GM23338 (cell line): ENCODE data around the gene CDC14A. TPM values are rescaled to one million over a fixed set of nuclear protein-coding genes. Genes with fewer than 3 reads are reported as not detected.

Source experiments
- ATAC-seq: fragments of 200-7000 bp; cut with Tn5 transposase; 3 replicates; pipeline ENCODE4 v1.9.1; 2020
- DNase-seq: peaks from one replicate; pipeline ENCODE4 v3.0.0-alpha.2; 2015; ENCODE audit warnings: low spot score
- H2AFZ ChIP-seq: fragments of 200-600 bp; sonication (generic); 2 replicates; pipeline ENCODE4 v1.8.0; 2016; ENCODE audit warnings: antibody characterized with exemption, mild to moderate bottlenecking, moderate library complexity
- H3F3A ChIP-seq: fragments of 200-600 bp; sonication (generic); replicated peaks from 2 replicates; pipeline ENCODE4 v1.8.0; 2017; ENCODE audit warnings: antibody characterized with exemption, mixed run types, low read depth
- H3K27ac ChIP-seq: fragments of 200-600 bp; sonication (generic); 2 replicates; pipeline ENCODE4 v1.6.1; 2016; ENCODE audit warnings: low read depth
- H3K27me3 ChIP-seq: fragments of 200-600 bp; sonication (generic); 2 replicates; pipeline ENCODE4 v1.8.0; 2016; ENCODE audit warnings: mild to moderate bottlenecking, mixed run types, moderate library complexity; ENCODE audit not compliant: insufficient read depth
- H3K36me3 ChIP-seq: fragments of 200-600 bp; sonication (generic); 2 replicates; pipeline ENCODE4 v1.8.0; 2016; ENCODE audit warnings: mild to moderate bottlenecking; ENCODE audit not compliant: insufficient read depth
- H3K4me1 ChIP-seq: fragments of 200-600 bp; sonication (generic); 2 replicates; pipeline ENCODE4 v1.8.0; 2016; ENCODE audit warnings: mild to moderate bottlenecking, moderate library complexity; ENCODE audit not compliant: insufficient read depth
- H3K4me2 ChIP-seq: fragments of 200-600 bp; sonication (generic); 2 replicates; pipeline ENCODE4 v1.7.1; 2017; ENCODE audit warnings: mixed run types
- H3K4me3 ChIP-seq: fragments of 200-600 bp; sonication (generic); 2 replicates; pipeline ENCODE4 v1.6.1; 2016; ENCODE audit warnings: mixed run types
- H3K79me2 ChIP-seq: fragments of 200-600 bp; sonication (generic); replicated peaks from 2 replicates; pipeline ENCODE4 v1.8.0; 2017; ENCODE audit warnings: mild to moderate bottlenecking; ENCODE audit not compliant: insufficient read depth
- H3K9me2 ChIP-seq: fragments of 200-600 bp; sonication (generic); 2 replicates; pipeline ENCODE4 v1.8.0; 2017; ENCODE audit not compliant: insufficient read depth
- H4K20me1 ChIP-seq: fragments of 200-600 bp; sonication (generic); replicated peaks from 2 replicates; pipeline ENCODE4 v1.8.0; 2017; ENCODE audit warnings: mild to moderate bottlenecking; ENCODE audit not compliant: insufficient read depth
- H3K27ac Mint-ChIP-seq: 2 replicates; pipeline ENCODE4 v1.8.0; 2020; ENCODE audit warnings: inconsistent platforms, mild to moderate bottlenecking, moderate library complexity, mixed read lengths
- H3K27me3 Mint-ChIP-seq: 3 replicates; pipeline ENCODE4 v1.8.0; 2022; ENCODE audit warnings: low read depth, mild to moderate bottlenecking, moderate library complexity, mixed read lengths, inconsistent platforms; ENCODE audit not compliant: insufficient read depth, poor library complexity
- H3K36me3 Mint-ChIP-seq: 3 replicates; pipeline ENCODE4 v1.8.0; 2021; ENCODE audit warnings: low read depth, mild to moderate bottlenecking, inconsistent platforms, moderate library complexity, mixed read lengths
- H3K4me1 Mint-ChIP-seq: 3 replicates; pipeline ENCODE4 v1.8.0; 2020; ENCODE audit warnings: mild to moderate bottlenecking, inconsistent platforms, mixed read lengths
- H3K4me3 Mint-ChIP-seq: 3 replicates; pipeline ENCODE4 v1.8.0; 2021; ENCODE audit warnings: moderate library complexity, mild to moderate bottlenecking, inconsistent platforms, mixed read lengths
- H3K9me3 Mint-ChIP-seq: 3 replicates; pipeline ENCODE4 v1.8.0; 2020; ENCODE audit warnings: moderate library complexity, mild to moderate bottlenecking, inconsistent platforms, mixed read lengths
- CREB1 ChIP-seq: fragments of 250-450 bp; sonication (Bioruptor Pico); IDR thresholded peaks from 2 replicates; pipeline ENCODE4 v1.5.0; 2020; ENCODE audit warnings: low read depth, mild to moderate bottlenecking, moderate library complexity
- ETS1 ChIP-seq: IDR thresholded peaks from 2 replicates; pipeline ENCODE4 v1.6.1; 2016; ENCODE audit warnings: antibody characterized with exemption
- EZH2 ChIP-seq: fragments of 200-600 bp; sonication (generic); IDR thresholded peaks from one replicate; pipeline ENCODE4 v1.8.0; 2017; ENCODE audit warnings: antibody characterized with exemption, mild to moderate bottlenecking, low read depth; ENCODE audit not compliant: unreplicated experiment
- EZH2phosphoT487 ChIP-seq: fragments of 200-600 bp; sonication (generic); IDR thresholded peaks from one replicate; pipeline ENCODE4 v1.8.1; 2018; ENCODE audit warnings: antibody characterized with exemption; ENCODE audit not compliant: unreplicated experiment
- JUNB ChIP-seq: IDR thresholded peaks from one replicate; pipeline ENCODE4 v1.6.1; 2016; ENCODE audit warnings: antibody characterized with exemption; ENCODE audit not compliant: unreplicated experiment
- NANOG ChIP-seq: IDR thresholded peaks from 2 replicates; pipeline ENCODE4 v1.6.1; 2016; ENCODE audit warnings: antibody characterized with exemption, borderline replicate concordance
- REST ChIP-seq: IDR thresholded peaks from one replicate; pipeline ENCODE4 v1.6.1; 2018; ENCODE audit warnings: antibody characterized with exemption; ENCODE audit not compliant: unreplicated experiment
- STAT1 ChIP-seq: IDR thresholded peaks from one replicate; pipeline ENCODE4 v1.6.1; 2016; ENCODE audit warnings: antibody characterized with exemption; ENCODE audit not compliant: unreplicated experiment
- ZNF114 ChIP-seq: fragments of 250-450 bp; sonication (Bioruptor Pico); IDR thresholded peaks from 2 replicates; pipeline ENCODE4 v1.5.0; 2020; ENCODE audit warnings: mild to moderate bottlenecking, moderate library complexity
- ZNF331 ChIP-seq: fragments of 250-450 bp; sonication (Bioruptor Pico); IDR thresholded peaks from 2 replicates; pipeline ENCODE4 v1.5.0; 2020; ENCODE audit warnings: low read depth, mild to moderate bottlenecking, moderate library complexity
- polyA plus RNA-seq: library from polyadenylated mRNA; unstranded; fragments of >200 nt; fragmentation: Nextera tagmentation; extraction: Ambion mirVana; gene quantifications from 2 replicates; pipeline ENCODE4 v1.2.1, GENCODE V29; 2016
- total RNA-seq: library from RNA; depleted of rRNA; stranded (reverse); fragments of >200 nt; shearing (Covaris generic); gene quantifications from 2 replicates; pipeline ENCODE4 v1.2.3, GENCODE V29; 2014
- TF ChIP-seq, protein P1 (sequence below): fragments of 250-450 bp; sonication (Bioruptor Pico); IDR thresholded peaks from 2 replicates; pipeline ENCODE4 v1.5.0; 2020; ENCODE audit warnings: mild to moderate bottlenecking, moderate library complexity
- TF ChIP-seq, protein P2 (sequence below), 2 experiments: fragments of 200-600 bp in 1 of 2; sonication (generic) in 1 of 2; conservative IDR thresholded peaks; 2 replicates each; pipeline versions ENCODE4 v1.5.1 to v1.6.1; 2016 to 2017; ENCODE audit warnings: antibody characterized with exemption in 2 of 2, low read depth in 2 of 2, mild to moderate bottlenecking in 2 of 2, moderate library complexity in 1 of 2

CDC14A gene
- total and polyA plus RNA-seq, 2 experiments from 2014 or later: 11.1 to 20.8 TPM

DNA sequence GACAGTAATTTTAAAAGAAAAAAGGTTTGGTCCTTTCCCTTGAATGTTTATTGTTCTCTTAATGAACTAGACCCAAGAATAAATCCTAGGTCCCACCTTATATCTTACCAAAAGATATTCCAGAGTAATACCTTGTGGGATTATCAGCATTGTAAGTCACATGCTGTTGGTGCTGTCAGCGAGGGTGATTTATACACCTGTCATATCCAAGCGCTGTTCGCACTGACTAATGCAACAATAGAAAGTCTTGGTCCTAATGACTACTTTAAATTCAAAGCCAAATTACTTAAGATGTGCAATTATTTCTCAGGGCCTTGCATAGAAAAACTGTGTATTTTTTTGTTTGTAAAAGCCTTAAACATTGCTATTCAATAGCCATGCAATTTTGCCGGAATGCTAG is 192.5 kb downstream of the CDC14A start (continued):
- TF ChIP-seq, protein P1, sequence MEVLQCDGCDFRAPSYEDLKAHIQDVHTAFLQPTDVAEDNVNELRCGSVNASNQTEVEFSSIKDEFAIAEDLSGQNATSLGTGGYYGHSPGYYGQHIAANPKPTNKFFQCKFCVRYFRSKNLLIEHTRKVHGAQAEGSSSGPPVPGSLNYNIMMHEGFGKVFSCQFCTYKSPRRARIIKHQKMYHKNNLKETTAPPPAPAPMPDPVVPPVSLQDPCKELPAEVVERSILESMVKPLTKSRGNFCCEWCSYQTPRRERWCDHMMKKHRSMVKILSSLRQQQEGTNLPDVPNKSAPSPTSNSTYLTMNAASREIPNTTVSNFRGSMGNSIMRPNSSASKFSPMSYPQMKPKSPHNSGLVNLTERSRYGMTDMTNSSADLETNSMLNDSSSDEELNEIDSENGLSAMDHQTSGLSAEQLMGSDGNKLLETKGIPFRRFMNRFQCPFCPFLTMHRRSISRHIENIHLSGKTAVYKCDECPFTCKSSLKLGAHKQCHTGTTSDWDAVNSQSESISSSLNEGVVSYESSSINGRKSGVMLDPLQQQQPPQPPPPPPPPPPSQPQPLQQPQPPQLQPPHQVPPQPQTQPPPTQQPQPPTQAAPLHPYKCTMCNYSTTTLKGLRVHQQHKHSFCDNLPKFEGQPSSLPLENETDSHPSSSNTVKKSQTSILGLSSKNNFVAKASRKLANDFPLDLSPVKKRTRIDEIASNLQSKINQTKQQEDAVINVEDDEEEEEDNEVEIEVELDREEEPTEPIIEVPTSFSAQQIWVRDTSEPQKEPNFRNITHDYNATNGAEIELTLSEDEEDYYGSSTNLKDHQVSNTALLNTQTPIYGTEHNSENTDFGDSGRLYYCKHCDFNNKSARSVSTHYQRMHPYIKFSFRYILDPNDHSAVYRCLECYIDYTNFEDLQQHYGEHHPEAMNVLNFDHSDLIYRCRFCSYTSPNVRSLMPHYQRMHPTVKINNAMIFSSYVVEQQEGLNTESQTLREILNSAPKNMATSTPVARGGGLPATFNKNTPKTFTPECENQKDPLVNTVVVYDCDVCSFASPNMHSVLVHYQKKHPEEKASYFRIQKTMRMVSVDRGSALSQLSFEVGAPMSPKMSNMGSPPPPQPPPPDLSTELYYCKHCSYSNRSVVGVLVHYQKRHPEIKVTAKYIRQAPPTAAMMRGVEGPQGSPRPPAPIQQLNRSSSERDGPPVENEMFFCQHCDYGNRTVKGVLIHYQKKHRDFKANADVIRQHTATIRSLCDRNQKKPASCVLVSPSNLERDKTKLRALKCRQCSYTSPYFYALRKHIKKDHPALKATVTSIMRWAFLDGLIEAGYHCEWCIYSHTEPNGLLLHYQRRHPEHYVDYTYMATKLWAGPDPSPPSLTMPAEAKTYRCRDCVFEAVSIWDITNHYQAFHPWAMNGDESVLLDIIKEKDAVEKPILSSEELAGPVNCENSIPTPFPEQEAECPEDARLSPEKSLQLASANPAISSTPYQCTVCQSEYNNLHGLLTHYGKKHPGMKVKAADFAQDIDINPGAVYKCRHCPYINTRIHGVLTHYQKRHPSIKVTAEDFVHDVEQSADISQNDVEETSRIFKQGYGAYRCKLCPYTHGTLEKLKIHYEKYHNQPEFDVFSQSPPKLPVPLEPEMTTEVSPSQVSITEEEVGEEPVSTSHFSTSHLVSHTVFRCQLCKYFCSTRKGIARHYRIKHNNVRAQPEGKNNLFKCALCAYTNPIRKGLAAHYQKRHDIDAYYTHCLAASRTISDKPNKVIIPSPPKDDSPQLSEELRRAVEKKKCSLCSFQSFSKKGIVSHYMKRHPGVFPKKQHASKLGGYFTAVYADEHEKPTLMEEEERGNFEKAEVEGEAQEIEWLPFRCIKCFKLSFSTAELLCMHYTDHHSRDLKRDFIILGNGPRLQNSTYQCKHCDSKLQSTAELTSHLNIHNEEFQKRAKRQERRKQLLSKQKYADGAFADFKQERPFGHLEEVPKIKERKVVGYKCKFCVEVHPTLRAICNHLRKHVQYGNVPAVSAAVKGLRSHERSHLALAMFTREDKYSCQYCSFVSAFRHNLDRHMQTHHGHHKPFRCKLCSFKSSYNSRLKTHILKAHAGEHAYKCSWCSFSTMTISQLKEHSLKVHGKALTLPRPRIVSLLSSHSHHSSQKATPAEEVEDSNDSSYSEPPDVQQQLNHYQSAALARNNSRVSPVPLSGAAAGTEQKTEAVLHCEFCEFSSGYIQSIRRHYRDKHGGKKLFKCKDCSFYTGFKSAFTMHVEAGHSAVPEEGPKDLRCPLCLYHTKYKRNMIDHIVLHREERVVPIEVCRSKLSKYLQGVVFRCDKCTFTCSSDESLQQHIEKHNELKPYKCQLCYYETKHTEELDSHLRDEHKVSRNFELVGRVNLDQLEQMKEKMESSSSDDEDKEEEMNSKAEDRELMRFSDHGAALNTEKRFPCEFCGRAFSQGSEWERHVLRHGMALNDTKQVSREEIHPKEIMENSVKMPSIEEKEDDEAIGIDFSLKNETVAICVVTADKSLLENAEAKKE: no peak
- TF ChIP-seq EZH2: no peak

DNA sequence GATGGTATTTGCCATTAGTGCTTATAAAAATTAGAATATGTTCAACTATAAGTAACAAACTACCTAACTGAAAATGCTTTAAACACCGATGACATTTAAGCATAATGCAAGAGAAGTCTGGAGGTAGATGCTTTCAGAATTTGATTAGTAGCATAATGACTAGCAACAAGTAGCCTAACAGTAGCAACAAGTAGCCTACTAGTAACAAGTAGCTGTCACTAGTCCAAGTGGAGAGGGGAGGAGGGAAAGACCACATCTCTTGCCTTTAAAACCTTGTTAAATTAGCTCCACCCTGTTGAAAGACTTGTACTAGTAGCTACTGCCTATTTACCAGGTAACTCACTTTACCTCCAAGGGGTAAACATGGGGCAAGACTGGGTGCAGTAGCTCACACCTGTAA is 193.5 kb downstream of the CDC14A start:
- Histone ChIP-seq H3K4me1 (no peaks in the 10 kb centered on the region), H3K4me2 (no peak overlapping the region), H3K9me2 (no peaks in the 10 kb centered on the region), H3K27me3 (peaks cover 18% of the 10 kb centered on the region), H2AFZ (no peak overlapping the region), H3K4me3 (no peak overlapping the region), H3F3A (no peaks in the 10 kb centered on the region), H3K79me2 (no peaks in the 10 kb centered on the region), H3K36me3 (no peaks in the 10 kb centered on the region), H4K20me1 (no peaks in the 10 kb centered on the region; the same call in 1 of the 2 replicates), H3K27ac (no peak overlapping the region)
- H3K36me3 Mint-ChIP-seq: no peaks in the 10 kb centered on the region
- H3K27me3 Mint-ChIP-seq: peaks cover 9% of the 10 kb centered on the region
- no peak overlapping the region for H3K27ac Mint-ChIP-seq
- H3K9me3 Mint-ChIP-seq: no peaks in the 10 kb centered on the region; the same call in 2 of the 3 replicates
- no peak for DNase-seq
- no peaks in the 10 kb centered on the region for H3K4me1 Mint-ChIP-seq
- H3K4me3 Mint-ChIP-seq: no peak overlapping the region
- ATAC-seq: no peak
- TF ChIP-seq JUNB: no peak
- TF ChIP-seq NANOG: no peak
- TF ChIP-seq CREB1 (CRISPR knock-in tag): no peak
- no peak for TF ChIP-seq EZH2phosphoT487
- TF ChIP-seq ETS1: no peak
- TF ChIP-seq ZNF331 (CRISPR knock-in tag): no peak
- no peak for TF ChIP-seq STAT1
- no peak for TF ChIP-seq EZH2
- TF ChIP-seq ZNF114 (CRISPR knock-in tag): no peak
- TF ChIP-seq REST: no peak
- TF ChIP-seq, protein P2, sequence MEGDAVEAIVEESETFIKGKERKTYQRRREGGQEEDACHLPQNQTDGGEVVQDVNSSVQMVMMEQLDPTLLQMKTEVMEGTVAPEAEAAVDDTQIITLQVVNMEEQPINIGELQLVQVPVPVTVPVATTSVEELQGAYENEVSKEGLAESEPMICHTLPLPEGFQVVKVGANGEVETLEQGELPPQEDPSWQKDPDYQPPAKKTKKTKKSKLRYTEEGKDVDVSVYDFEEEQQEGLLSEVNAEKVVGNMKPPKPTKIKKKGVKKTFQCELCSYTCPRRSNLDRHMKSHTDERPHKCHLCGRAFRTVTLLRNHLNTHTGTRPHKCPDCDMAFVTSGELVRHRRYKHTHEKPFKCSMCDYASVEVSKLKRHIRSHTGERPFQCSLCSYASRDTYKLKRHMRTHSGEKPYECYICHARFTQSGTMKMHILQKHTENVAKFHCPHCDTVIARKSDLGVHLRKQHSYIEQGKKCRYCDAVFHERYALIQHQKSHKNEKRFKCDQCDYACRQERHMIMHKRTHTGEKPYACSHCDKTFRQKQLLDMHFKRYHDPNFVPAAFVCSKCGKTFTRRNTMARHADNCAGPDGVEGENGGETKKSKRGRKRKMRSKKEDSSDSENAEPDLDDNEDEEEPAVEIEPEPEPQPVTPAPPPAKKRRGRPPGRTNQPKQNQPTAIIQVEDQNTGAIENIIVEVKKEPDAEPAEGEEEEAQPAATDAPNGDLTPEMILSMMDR (conservative IDR thresholded peaks at IDR 0.05; ENCODE audit: low read depth in 2 of 2): no peak
